Glutamatergic neuron (in vitro differentiated cells): ENCODE data around the gene HRH3. TPM values are rescaled to one million over a fixed set of nuclear protein-coding genes. Genes with fewer than 3 reads are reported as not detected.

ENCODE experiments used
- DNase-seq: peaks from one replicate; pipeline ENCODE4 v3.0.0; 2022
- H3K27ac Mint-ChIP-seq: one replicate; pipeline ENCODE4 v1.8.0; 2020; ENCODE audit warnings: mild to moderate bottlenecking, mixed read lengths, inconsistent platforms; ENCODE audit not compliant: unreplicated experiment
- H3K27me3 Mint-ChIP-seq: one replicate; pipeline ENCODE4 v1.8.0; 2020; ENCODE audit warnings: mild to moderate bottlenecking, moderate library complexity, mixed read lengths, inconsistent platforms; ENCODE audit not compliant: unreplicated experiment
- H3K36me3 Mint-ChIP-seq: one replicate; pipeline ENCODE4 v1.8.0; 2020; ENCODE audit warnings: mild to moderate bottlenecking, mixed read lengths, inconsistent platforms; ENCODE audit not compliant: unreplicated experiment
- H3K4me1 Mint-ChIP-seq: one replicate; pipeline ENCODE4 v1.8.0; 2020; ENCODE audit warnings: mild to moderate bottlenecking, low read depth, mixed read lengths, inconsistent platforms; ENCODE audit not compliant: unreplicated experiment
- H3K4me3 Mint-ChIP-seq: one replicate; pipeline ENCODE4 v1.8.0; 2020; ENCODE audit warnings: mild to moderate bottlenecking, mixed read lengths, inconsistent platforms; ENCODE audit not compliant: unreplicated experiment
- H3K9me3 Mint-ChIP-seq: one replicate; pipeline ENCODE4 v1.8.0; 2020; ENCODE audit warnings: mild to moderate bottlenecking, moderate library complexity, mixed read lengths, inconsistent platforms; ENCODE audit not compliant: unreplicated experiment
- CTCF ChIP-seq: fragments of 200-600 bp; sonication (generic); IDR thresholded peaks from one replicate; pipeline ENCODE4 v1.5.0; 2021; ENCODE audit not compliant: partially characterized antibody, unreplicated experiment
- total RNA-seq: library from RNA; stranded (reverse); fragmentation: NEBNext Ultra II Directional; extraction: Animal tissue kit (Norgen Biotek cat#: 25700); gene quantifications from one replicate; pipeline ENCODE4 v1.2.1, GENCODE V29; 2021; ENCODE audit not compliant: unreplicated experiment

Gene HRH3
- total RNA-seq, 1 donor from 2014 or later: 13.7 TPM

DNA sequence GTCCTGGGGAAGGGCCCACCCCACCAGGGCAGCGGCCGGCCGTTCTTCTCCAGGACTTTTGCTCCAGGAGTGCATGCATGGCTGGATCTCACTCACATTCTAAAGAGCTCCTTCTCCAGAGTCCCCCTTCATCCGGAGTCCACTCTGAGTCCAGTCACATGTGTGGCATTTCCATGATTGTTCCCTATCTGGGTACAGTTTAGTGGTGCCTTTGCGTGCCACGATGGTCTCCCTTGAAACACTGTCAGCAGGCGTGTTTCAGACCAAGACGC lies 39.2 kb upstream of the HRH3 start:
- TF ChIP-seq CTCF: no peak
- Mint-ChIP-seq H3K9me3 (peaks cover 4% of the 10 kb centered on the region), H3K4me3 (no peak overlapping the region)

DNA sequence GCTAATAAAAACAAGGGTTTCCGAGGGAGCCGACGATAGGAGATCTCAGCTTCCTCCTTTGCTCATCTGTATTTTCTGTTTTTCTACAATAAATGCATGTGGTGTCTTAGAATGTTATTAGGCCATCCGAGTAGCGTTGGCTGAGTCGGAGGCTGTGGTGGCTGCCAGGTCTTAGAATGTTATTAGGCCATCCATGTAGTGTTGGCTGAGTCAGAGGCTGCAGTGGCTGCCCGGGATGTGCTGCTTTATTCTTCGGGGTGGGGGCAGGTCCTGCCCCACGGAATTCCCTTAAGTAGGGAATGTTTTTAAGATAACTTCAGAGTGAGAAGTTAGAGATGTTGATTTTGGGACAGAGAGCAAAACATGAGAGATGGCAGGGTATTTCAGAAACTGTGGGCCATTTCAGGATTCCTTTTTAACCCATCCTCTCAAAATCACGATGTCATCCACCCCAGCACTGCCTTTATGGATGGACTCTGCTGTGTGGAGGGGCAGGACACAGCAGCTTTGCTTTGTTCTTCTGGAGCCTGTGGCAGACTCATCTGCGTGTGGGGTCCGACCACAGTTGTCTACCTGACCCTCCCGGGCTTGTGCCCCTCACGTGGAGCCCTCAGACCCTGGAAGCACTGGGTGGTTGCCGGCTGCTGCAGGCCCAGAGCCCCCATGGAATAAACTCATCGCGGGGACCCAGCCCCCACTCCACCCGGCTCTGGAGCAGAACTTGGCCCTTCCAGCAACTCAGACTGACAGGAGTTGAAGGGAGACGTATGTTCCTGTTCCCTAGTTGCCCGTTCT lies 38.6 kb upstream of the HRH3 start:
- peaks cover 11% of the 10 kb centered on the region for H3K4me1 Mint-ChIP-seq
- DNase-seq: no peak
- H3K9me3 Mint-ChIP-seq: peaks cover 4% of the 10 kb centered on the region
- peaks cover 3% of the 10 kb centered on the region for H3K27me3 Mint-ChIP-seq
- no peak for TF ChIP-seq CTCF
- H3K36me3 Mint-ChIP-seq: peaks cover 7% of the 10 kb centered on the region
- H3K4me3 Mint-ChIP-seq: no peak overlapping the region
- H3K27ac Mint-ChIP-seq: no peak overlapping the region

More for the DNA sequence above, 39.2 kb upstream of the HRH3 start:
- Mint-ChIP-seq H3K36me3 (peaks cover 7% of the 10 kb centered on the region), H3K4me1 (peaks cover 8% of the 10 kb centered on the region), H3K27me3 (peaks cover 3% of the 10 kb centered on the region), H3K27ac (no peak overlapping the region)
- no peak for DNase-seq

- no peaks in the 10 kb centered on the region for H3K27me3 Mint-ChIP-seq
- H3K27ac Mint-ChIP-seq: no peak overlapping the region
- TF ChIP-seq CTCF: no peak
- H3K4me1 Mint-ChIP-seq: peaks cover 8% of the 10 kb centered on the region
- DNase-seq: no peak
- peaks cover 3% of the 10 kb centered on the region for H3K9me3 Mint-ChIP-seq
- no peak overlapping the region for H3K4me3 Mint-ChIP-seq
- peaks cover 7% of the 10 kb centered on the region for H3K36me3 Mint-ChIP-seq
Observed at GRCh38 chr20:62255976-62256375, 35.9 kb upstream of the HRH3 start.

DNA sequence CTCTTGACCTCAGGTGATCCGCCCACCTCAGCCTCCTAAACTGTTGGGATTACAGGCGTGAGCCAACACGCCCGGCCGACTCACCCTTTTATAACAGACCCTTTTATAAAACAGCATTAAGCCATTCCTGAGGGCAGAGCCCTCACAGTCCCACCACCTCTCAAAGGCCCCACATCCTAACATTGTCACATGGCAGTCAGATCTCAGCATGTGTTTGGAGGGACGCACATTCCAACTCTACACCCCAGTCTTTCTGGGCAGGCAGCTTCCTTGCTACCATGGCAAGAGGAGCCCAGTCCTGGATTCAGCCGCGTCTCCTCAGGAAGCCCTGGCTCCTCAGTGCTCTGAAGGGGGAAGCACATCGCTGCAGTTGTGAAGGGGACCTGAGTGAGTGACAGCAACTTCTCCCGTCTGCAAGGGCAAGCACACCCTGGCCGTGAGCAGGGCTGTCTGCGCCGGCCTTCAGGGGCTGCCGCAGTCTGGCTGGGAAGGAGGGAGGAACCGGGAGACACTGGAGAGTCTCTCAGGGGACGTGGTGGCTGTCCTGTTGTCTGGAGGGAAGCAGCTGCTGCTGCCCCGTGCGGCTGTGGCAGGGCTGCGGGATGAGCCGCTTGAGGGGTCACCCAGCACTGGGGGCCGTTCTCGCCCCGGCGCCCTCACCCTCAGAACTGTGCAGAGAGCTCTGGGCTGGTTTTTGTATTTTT lies 34.1 kb upstream of the HRH3 start:
- no peaks in the 10 kb centered on the region for H3K27me3 Mint-ChIP-seq
- DNase-seq: peak; percentile 64
- TF ChIP-seq CTCF: no peak
- peaks cover 1% of the 10 kb centered on the region for H3K9me3 Mint-ChIP-seq
- peaks cover 7% of the 10 kb centered on the region for H3K36me3 Mint-ChIP-seq
- peak overlapping the region; percentile 78 for H3K27ac Mint-ChIP-seq
- peaks cover 13% of the 10 kb centered on the region for H3K4me1 Mint-ChIP-seq
- H3K4me3 Mint-ChIP-seq: peak overlapping the region; percentile 65

DNA sequence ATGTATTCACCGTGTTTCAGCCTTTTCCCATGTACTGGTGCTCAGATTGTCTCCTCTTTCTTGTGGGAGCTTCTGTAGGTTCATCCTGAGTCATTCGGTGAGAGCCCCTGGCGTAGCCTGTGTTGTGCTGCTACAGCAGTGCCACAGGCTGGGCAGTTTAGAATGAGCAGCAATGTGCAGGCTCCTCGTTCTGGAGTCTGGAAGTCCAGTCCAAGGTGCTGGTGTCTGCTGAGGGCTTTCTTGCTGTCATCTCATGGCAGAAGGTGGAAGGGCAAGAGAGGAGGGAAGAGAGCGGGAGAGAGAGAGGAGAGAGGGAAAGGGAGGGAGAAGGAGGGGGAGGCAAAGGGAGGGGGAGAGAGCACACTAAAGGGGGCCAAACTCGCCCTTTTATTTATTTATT lies 33.3 kb upstream of the HRH3 start:
- no peak for TF ChIP-seq CTCF
- no peaks in the 10 kb centered on the region for H3K27me3 Mint-ChIP-seq
- no peak overlapping the region for H3K4me3 Mint-ChIP-seq
- peaks cover 4% of the 10 kb centered on the region for H3K9me3 Mint-ChIP-seq
- no peak overlapping the region for H3K27ac Mint-ChIP-seq
- no peak for DNase-seq
- H3K36me3 Mint-ChIP-seq: peaks cover 7% of the 10 kb centered on the region
- H3K4me1 Mint-ChIP-seq: peaks cover 13% of the 10 kb centered on the region
